NCI-H1436 treated with DMSO at 0.1 percent for 48 hours (cell line): Measurements from ENCODE around the gene CREBZF.

Source experiments
- DNase-seq: peaks from one replicate; lab custom pipeline; 2025; lab: John Stamatoyannopoulos, UW

The CREBZF gene

GRCh38 chr11:85664615-85665481 is at the start of gene CREBZF:
Gene CREBZF (minus strand): TSS chr11:85665129. CDS start chr11:85664875, 254 bp downstream.
- DNase-seq, result peak; percentile 62

GRCh38 chr11:85712953-85713352 is 48.0 kb upstream of the CREBZF start:
- DNase-seq, result no peak

- no peak for DNase-seq
These were observed 46.0 kb upstream of the CREBZF start for GRCh38 chr11:85710917-85711316.

GRCh38 chr11:85709941-85710702 is 45.2 kb upstream of the CREBZF start:
- no peak for DNase-seq

GRCh38 chr11:85705800-85706199 is 40.9 kb upstream of the CREBZF start:
- DNase-seq, result no peak

- no peak for DNase-seq
These were observed 40.0 kb upstream of the CREBZF start for GRCh38 chr11:85704967-85705366.

- DNase-seq, result no peak
These were observed 35.2 kb upstream of the CREBZF start for GRCh38 chr11:85699957-85700741.

- no peak for DNase-seq
These were observed 33.3 kb upstream of the CREBZF start for GRCh38 chr11:85698195-85698594.

- DNase-seq, result no peak
These were observed 32.8 kb upstream of the CREBZF start for GRCh38 chr11:85697747-85698146.

GRCh38 chr11:85695546-85695945 is 30.6 kb upstream of the CREBZF start:
- DNase-seq, result no peak

- DNase-seq, result no peak
These were observed 29.6 kb upstream of the CREBZF start for GRCh38 chr11:85694385-85694980.

GRCh38 chr11:85685820-85686459 is 21.0 kb upstream of the CREBZF start, which contains the start of gene CCDC89:
Gene CCDC89 (minus strand): TSS chr11:85686195. CDS start chr11:85686130, 65 bp downstream.
- peak; percentile 93 for DNase-seq

GRCh38 chr11:85685125-85685819 is 20.3 kb upstream of the CREBZF start:
- no peak for DNase-seq

GRCh38 chr11:85682330-85683305 is 17.7 kb upstream of the CREBZF start:
- DNase-seq, result no peak

- no peak for DNase-seq
These were observed 16.0 kb upstream of the CREBZF start for GRCh38 chr11:85680897-85681296.

- no peak for DNase-seq
These were observed 14.6 kb upstream of the CREBZF start for GRCh38 chr11:85679576-85679975.

GRCh38 chr11:85673393-85673792 is 8.5 kb upstream of the CREBZF start:
- no peak for DNase-seq

- DNase-seq, result no peak
These were observed 7.4 kb upstream of the CREBZF start for GRCh38 chr11:85672105-85672902.
